Neural cell (in vitro differentiated cells): ENCODE results near the gene PHF24. TPM values are rescaled to one million over a fixed set of nuclear protein-coding genes. Genes with fewer than 3 reads are reported as not detected.

Source experiments
- H2AFZ ChIP-seq: fragments of 200-600, 300-800 bp; sonication (generic), shearing (Covaris generic); 2 replicates; pipeline ENCODE4 v1.6.0; 2014; ENCODE audit warnings: low read depth, mild to moderate bottlenecking, antibody characterized with exemption, low read length, moderate library complexity
- H3F3A ChIP-seq: fragments of 200-600 bp; shearing (Covaris generic); 2 replicates; pipeline ENCODE4 v1.6.1; 2016; ENCODE audit warnings: mild to moderate bottlenecking, moderate library complexity, mixed read lengths, antibody characterized with exemption, low read length; ENCODE audit not compliant: insufficient read depth, poor library complexity, severe bottlenecking
- H3K27ac ChIP-seq: fragments of 200-600, 300-800 bp; sonication (generic), shearing (Covaris generic); 2 replicates; pipeline ENCODE4 v1.5.1; 2014; ENCODE audit warnings: mild to moderate bottlenecking, low read length, moderate library complexity
- H3K27me3 ChIP-seq: fragments of 300-800, 200-600 bp; sonication (generic), shearing (Covaris generic); 2 replicates; pipeline ENCODE4 v1.6.0; 2014; ENCODE audit warnings: mild to moderate bottlenecking, low read depth, low read length, moderate library complexity; ENCODE audit not compliant: insufficient read depth
- H3K36me3 ChIP-seq: fragments of 300-800, 200-600 bp; sonication (generic), shearing (Covaris generic); 2 replicates; pipeline ENCODE4 v1.5.1; 2014; ENCODE audit warnings: mild to moderate bottlenecking, antibody characterized with exemption, low read length, moderate library complexity; ENCODE audit not compliant: insufficient read depth
- H3K4me2 ChIP-seq: fragments of 300-800, 200-600 bp; sonication (generic), shearing (Covaris generic); 2 replicates; pipeline ENCODE4 v1.6.0; 2014; ENCODE audit warnings: mild to moderate bottlenecking, low read length
- H3K4me3 ChIP-seq: fragments of 300-800, 200-600 bp; sonication (generic), shearing (Covaris generic); 2 replicates; pipeline ENCODE4 v1.5.1; 2014; ENCODE audit warnings: mild to moderate bottlenecking, low read length, moderate library complexity
- H3K79me2 ChIP-seq: fragments of 200-600 bp; shearing (Covaris generic); replicated peaks from 2 replicates; pipeline ENCODE4 v1.6.0; 2014; ENCODE audit warnings: mild to moderate bottlenecking, low read length, moderate library complexity; ENCODE audit not compliant: insufficient read depth
- H3K9ac ChIP-seq: fragments of 300-800, 200-600 bp; sonication (generic), shearing (Covaris generic); 2 replicates; pipeline ENCODE4 v1.6.1; 2016; ENCODE audit warnings: mild to moderate bottlenecking, low read length, mixed read lengths
- H3K9me2 ChIP-seq: fragments of 200-600 bp; shearing (Covaris generic); 2 replicates; pipeline ENCODE4 v1.6.1; 2016; ENCODE audit warnings: mild to moderate bottlenecking, low read length, mixed read lengths; ENCODE audit not compliant: insufficient read depth
- H3K9me3 ChIP-seq: fragments of 200-600, 300-800 bp; sonication (generic), shearing (Covaris generic); 2 replicates; pipeline ENCODE4 v1.6.1; 2016; ENCODE audit warnings: mild to moderate bottlenecking, mixed run types, low read length, moderate library complexity, mixed read lengths
- H4K20me1 ChIP-seq: fragments of 200-600 bp; shearing (Covaris generic); 2 replicates; pipeline ENCODE4 v1.6.1; 2016; ENCODE audit warnings: mild to moderate bottlenecking, mixed run types; ENCODE audit not compliant: insufficient read depth
- EP300 ChIP-seq: fragments of 450-650 bp; conservative IDR thresholded peaks from 2 replicates; pipeline ENCODE4 v1.6.1; 2014; ENCODE audit warnings: antibody characterized with exemption, mild to moderate bottlenecking, moderate library complexity; ENCODE audit not compliant: poor library complexity, severe bottlenecking
- EZH2 ChIP-seq: fragments of 200-600, 300-800 bp; shearing (Covaris generic), sonication (generic); IDR thresholded peaks from 2 replicates; pipeline ENCODE4 v1.6.1; 2014; ENCODE audit warnings: antibody characterized with exemption, low read length, borderline replicate concordance, mild to moderate bottlenecking; ENCODE audit not compliant: insufficient read depth, poor library complexity, severe bottlenecking
- MXI1 ChIP-seq: fragments of 450-650 bp; conservative IDR thresholded peaks from 2 replicates; pipeline ENCODE4 v1.6.1; 2014; ENCODE audit warnings: antibody characterized with exemption, mild to moderate bottlenecking; ENCODE audit not compliant: poor library complexity, severe bottlenecking
- POLR2AphosphoS5 ChIP-seq: IDR thresholded peaks from 2 replicates; pipeline ENCODE4 v1.6.1; 2012
- RAD21 ChIP-seq: fragments of 450-650 bp; conservative IDR thresholded peaks from 2 replicates; pipeline ENCODE4 v1.6.1; 2014; ENCODE audit warnings: antibody characterized with exemption, mild to moderate bottlenecking, moderate library complexity
- SMC3 ChIP-seq: fragments of 450-650 bp; conservative IDR thresholded peaks from 2 replicates; pipeline ENCODE4 v1.6.1; 2014; ENCODE audit warnings: antibody characterized with exemption, mild to moderate bottlenecking, moderate library complexity; ENCODE audit not compliant: poor library complexity
- TAF1 ChIP-seq: IDR thresholded peaks from 2 replicates; pipeline ENCODE4 v1.6.1; 2012; ENCODE audit warnings: low read depth
- polyA plus RNA-seq: library from polyadenylated mRNA; depleted of rRNA; stranded (reverse); fragments of >200 nt; gene quantifications from 2 replicates; pipeline ENCODE4 v1.2.3, GENCODE V29; 2014
- TF ChIP-seq, protein P1 (sequence below): IDR thresholded peaks from 2 replicates; pipeline ENCODE4 v1.6.1; 2012; ENCODE audit warnings: borderline replicate concordance
- TF ChIP-seq, protein P2 (sequence below): fragments of 450-650 bp; IDR thresholded peaks from 2 replicates; pipeline ENCODE4 v1.5.1; 2014; ENCODE audit warnings: antibody characterized with exemption, mild to moderate bottlenecking, moderate library complexity; ENCODE audit not compliant: poor library complexity, severe bottlenecking

Gene PHF24
- polyA plus RNA-seq, 1 donor from 2014 or later = 2.4 TPM

DNA sequence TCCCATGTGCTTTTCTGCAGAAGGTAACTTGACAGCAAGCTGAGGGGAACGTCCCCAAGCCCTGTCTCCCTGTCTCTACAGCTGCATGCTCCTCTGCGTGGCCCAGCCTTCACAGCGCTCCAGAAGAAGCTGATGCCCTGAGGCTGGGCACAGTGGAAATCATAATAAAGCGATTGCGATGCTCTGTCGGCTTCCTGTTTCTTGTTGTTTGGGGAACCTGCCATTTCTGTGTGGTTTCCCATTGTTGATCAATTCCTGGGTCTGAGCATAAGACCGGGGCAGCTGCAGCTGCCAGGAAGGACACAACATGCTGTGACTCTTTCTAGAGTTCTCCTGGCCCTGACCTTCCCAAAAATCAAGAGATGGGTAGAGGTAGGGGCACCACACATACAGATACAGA lies 24.3 kb downstream of the PHF24 start:
- TF ChIP-seq MXI1 = no peak

DNA sequence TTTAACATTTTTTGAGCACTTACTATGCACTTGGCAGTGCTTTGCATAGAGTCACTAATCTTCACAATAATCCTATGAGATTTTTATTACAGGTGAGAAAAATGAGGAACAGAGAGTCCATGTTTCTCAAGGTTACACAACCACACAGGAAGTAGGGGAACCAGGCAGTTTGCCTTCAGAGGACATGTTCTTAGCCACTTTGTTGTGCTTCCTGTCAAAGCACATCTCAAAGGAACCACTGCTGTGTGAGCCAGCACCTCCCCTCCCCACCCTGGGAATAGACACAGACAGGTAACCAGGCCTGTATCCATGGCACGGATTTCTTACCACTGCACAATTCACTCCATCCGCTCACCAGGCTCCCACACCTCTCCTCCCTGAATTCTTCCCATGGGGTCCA lies 25.1 kb downstream of the PHF24 start:
- no peak for TF ChIP-seq SMC3
- TF ChIP-seq RAD21 = no peak
- no peak for TF ChIP-seq EZH2
- TF ChIP-seq, protein P1, sequence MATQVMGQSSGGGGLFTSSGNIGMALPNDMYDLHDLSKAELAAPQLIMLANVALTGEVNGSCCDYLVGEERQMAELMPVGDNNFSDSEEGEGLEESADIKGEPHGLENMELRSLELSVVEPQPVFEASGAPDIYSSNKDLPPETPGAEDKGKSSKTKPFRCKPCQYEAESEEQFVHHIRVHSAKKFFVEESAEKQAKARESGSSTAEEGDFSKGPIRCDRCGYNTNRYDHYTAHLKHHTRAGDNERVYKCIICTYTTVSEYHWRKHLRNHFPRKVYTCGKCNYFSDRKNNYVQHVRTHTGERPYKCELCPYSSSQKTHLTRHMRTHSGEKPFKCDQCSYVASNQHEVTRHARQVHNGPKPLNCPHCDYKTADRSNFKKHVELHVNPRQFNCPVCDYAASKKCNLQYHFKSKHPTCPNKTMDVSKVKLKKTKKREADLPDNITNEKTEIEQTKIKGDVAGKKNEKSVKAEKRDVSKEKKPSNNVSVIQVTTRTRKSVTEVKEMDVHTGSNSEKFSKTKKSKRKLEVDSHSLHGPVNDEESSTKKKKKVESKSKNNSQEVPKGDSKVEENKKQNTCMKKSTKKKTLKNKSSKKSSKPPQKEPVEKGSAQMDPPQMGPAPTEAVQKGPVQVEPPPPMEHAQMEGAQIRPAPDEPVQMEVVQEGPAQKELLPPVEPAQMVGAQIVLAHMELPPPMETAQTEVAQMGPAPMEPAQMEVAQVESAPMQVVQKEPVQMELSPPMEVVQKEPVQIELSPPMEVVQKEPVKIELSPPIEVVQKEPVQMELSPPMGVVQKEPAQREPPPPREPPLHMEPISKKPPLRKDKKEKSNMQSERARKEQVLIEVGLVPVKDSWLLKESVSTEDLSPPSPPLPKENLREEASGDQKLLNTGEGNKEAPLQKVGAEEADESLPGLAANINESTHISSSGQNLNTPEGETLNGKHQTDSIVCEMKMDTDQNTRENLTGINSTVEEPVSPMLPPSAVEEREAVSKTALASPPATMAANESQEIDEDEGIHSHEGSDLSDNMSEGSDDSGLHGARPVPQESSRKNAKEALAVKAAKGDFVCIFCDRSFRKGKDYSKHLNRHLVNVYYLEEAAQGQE = no peak
- TF ChIP-seq EP300 = no peak
- TF ChIP-seq, protein P2, sequence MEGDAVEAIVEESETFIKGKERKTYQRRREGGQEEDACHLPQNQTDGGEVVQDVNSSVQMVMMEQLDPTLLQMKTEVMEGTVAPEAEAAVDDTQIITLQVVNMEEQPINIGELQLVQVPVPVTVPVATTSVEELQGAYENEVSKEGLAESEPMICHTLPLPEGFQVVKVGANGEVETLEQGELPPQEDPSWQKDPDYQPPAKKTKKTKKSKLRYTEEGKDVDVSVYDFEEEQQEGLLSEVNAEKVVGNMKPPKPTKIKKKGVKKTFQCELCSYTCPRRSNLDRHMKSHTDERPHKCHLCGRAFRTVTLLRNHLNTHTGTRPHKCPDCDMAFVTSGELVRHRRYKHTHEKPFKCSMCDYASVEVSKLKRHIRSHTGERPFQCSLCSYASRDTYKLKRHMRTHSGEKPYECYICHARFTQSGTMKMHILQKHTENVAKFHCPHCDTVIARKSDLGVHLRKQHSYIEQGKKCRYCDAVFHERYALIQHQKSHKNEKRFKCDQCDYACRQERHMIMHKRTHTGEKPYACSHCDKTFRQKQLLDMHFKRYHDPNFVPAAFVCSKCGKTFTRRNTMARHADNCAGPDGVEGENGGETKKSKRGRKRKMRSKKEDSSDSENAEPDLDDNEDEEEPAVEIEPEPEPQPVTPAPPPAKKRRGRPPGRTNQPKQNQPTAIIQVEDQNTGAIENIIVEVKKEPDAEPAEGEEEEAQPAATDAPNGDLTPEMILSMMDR = no peak
- TF ChIP-seq POLR2AphosphoS5 = no peak
- no peak for TF ChIP-seq MXI1
- TF ChIP-seq TAF1 = no peak
- Histone ChIP-seq H4K20me1 (no peaks in the 10 kb centered on the region), H2AFZ (no peak overlapping the region), H3K4me2 (no peak overlapping the region), H3K36me3 (no peaks in the 10 kb centered on the region), H3F3A (no peaks in the 10 kb centered on the region), H3K79me2 (peaks cover 3% of the 10 kb centered on the region), H3K4me3 (no peak overlapping the region), H3K9ac (no peak overlapping the region), H3K9me3 (no peaks in the 10 kb centered on the region), H3K27me3 (no peaks in the 10 kb centered on the region), H3K9me2 (no peaks in the 10 kb centered on the region), H3K27ac (no peak overlapping the region)

More for the DNA sequence above, 24.3 kb downstream of the PHF24 start:
- Histone ChIP-seq H3K9ac (no peak overlapping the region), H4K20me1 (no peaks in the 10 kb centered on the region), H3K79me2 (no peaks in the 10 kb centered on the region), H2AFZ (no peak overlapping the region), H3K4me3 (no peak overlapping the region), H3K27me3 (no peaks in the 10 kb centered on the region), H3F3A (no peaks in the 10 kb centered on the region), H3K9me2 (no peaks in the 10 kb centered on the region), H3K4me2 (no peak overlapping the region), H3K9me3 (no peaks in the 10 kb centered on the region), H3K36me3 (no peaks in the 10 kb centered on the region), H3K27ac (no peak overlapping the region)

DNA sequence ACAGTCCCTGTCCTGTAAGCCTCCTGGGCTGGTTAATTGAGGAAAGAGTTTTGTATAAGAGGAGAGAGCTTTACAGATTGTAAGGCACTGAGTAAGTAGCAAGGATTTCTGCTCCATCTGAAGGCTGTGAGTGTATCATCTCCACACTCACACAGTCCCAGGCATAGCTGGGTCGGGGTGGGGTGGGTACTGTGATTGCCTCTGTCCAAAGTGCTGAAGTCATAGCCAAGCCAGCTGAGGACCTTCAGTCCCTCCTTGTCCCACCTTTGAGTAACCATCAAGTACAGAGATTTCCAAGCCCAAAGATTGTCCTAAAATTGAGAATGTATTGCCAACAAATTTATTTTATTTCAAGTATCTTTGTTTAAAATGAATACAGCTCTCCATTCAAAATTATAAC lies 26.0 kb downstream of the PHF24 start:
- no peaks in the 10 kb centered on the region for H3K27me3 ChIP-seq
- H3K79me2 ChIP-seq = peaks cover 3% of the 10 kb centered on the region
- no peaks in the 10 kb centered on the region for H3F3A ChIP-seq
- no peaks in the 10 kb centered on the region for H3K36me3 ChIP-seq
- no peak overlapping the region for H3K4me2 ChIP-seq
- H3K9ac ChIP-seq = no peak overlapping the region
- TF ChIP-seq TAF1 = no peak
- no peak for TF ChIP-seq RAD21
- TF ChIP-seq EP300 = no peak
- TF ChIP-seq, protein P1 = no peak
- TF ChIP-seq MXI1 = no peak
- TF ChIP-seq EZH2 = no peak
- TF ChIP-seq SMC3 = no peak
- TF ChIP-seq, protein P2 = no peak
- no peak for TF ChIP-seq POLR2AphosphoS5
- H3K9me3 ChIP-seq = no peaks in the 10 kb centered on the region
- H3K9me2 ChIP-seq = no peaks in the 10 kb centered on the region
- no peak overlapping the region for H3K27ac ChIP-seq
- no peak overlapping the region for H2AFZ ChIP-seq
- no peaks in the 10 kb centered on the region for H4K20me1 ChIP-seq
- no peak overlapping the region for H3K4me3 ChIP-seq
